Upper lobe of left lung (tissue), 4 donors: ENCODE data around the gene PDRG1.

ENCODE experiments used
- CTCF ChIP-seq, 6 experiments: fragments of 450-650 bp in 4 of 6; fragments of 200-600 bp in 2 of 6; sonication (generic) in 2 of 6; IDR thresholded peaks; one replicate each; pipeline ENCODE4 v1.5.1; 2016 to 2019; ENCODE audit warnings: antibody characterized with exemption in 6 of 6
- POLR2A ChIP-seq, 4 donors: fragments of 450-650 bp; IDR thresholded peaks; one replicate each; pipeline ENCODE4 v1.5.1; 2016 to 2017; ENCODE audit warnings: antibody characterized with exemption in 4 of 4, mild to moderate bottlenecking in 2 of 4
- POLR2AphosphoS5 ChIP-seq, 2 donors: sonication (generic); formaldehyde crosslinking; IDR thresholded peaks; one replicate each; pipeline ENCODE4 v1.5.1; 2017; ENCODE audit warnings: antibody characterized with exemption in 2 of 2

GRCh38 chr20:31969991-31970390 is 18.1 kb upstream of the PDRG1 start:
- no peak for TF ChIP-seq CTCF (IDR thresholded peaks at IDR 0.05)
- no peak for TF ChIP-seq POLR2A (IDR thresholded peaks at IDR 0.05)
- no peak for TF ChIP-seq POLR2AphosphoS5 (IDR thresholded peaks at IDR 0.05)
